Measurements from ENCODE around the gene UBAP2L. TPM values are rescaled to one million over a fixed set of nuclear protein-coding genes. Genes with fewer than 3 reads are reported as not detected.

UBAP2L gene
- total and polyA plus RNA-seq, 9 donors = 45.5 to 172 (median 133) TPM

DNA sequence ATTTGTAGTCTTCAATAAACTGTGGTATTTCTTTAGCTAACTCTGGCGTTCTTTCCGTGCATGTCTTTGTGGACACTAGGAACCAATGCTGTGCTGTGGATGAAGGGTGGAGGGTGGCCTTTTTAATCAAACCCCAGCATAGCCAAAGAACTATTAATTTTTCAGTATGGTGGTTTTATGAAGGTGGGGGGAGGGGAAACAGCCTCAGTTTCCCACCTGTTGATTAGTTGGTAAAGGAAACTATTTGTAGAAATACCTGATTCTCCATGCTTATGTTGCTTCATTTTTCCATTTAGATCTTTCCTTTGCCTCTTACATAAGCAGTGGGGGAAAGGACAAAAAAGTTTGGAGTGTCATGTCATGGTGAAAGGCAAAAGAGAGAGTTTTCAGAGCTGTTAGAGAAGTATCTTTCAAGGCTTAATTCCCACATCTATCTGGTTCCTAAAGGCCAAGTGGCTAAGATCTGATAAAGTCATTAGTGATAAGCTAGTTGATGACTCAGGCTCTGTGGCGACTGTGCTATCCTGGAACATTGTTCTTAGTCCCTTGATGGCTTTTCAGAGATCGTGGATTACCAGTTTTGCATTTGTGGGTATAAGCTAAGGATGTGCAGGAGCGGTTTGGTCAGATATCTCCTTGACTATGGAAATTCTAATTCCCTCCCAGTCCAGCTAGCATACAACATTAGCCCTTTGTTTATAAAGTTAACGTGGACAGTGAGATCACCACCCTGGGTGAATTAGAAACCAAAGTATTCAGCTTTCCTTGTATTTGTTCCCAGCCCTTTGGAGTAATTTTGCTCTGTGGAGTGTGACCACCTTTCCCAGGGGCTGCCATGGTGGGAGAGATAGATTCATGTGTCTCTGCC is 42.9 kb downstream of the UBAP2L start:
- TF ChIP-seq, protein P1, sequence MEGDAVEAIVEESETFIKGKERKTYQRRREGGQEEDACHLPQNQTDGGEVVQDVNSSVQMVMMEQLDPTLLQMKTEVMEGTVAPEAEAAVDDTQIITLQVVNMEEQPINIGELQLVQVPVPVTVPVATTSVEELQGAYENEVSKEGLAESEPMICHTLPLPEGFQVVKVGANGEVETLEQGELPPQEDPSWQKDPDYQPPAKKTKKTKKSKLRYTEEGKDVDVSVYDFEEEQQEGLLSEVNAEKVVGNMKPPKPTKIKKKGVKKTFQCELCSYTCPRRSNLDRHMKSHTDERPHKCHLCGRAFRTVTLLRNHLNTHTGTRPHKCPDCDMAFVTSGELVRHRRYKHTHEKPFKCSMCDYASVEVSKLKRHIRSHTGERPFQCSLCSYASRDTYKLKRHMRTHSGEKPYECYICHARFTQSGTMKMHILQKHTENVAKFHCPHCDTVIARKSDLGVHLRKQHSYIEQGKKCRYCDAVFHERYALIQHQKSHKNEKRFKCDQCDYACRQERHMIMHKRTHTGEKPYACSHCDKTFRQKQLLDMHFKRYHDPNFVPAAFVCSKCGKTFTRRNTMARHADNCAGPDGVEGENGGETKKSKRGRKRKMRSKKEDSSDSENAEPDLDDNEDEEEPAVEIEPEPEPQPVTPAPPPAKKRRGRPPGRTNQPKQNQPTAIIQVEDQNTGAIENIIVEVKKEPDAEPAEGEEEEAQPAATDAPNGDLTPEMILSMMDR (IDR thresholded peaks at IDR 0.05) = no peak
- TF ChIP-seq EP300 (IDR thresholded peaks at IDR 0.05) (no peak), POLR2A (IDR thresholded peaks at IDR 0.05) (no peak)
- Histone ChIP-seq H3K4me1 (ENCODE audit: insufficient read depth) (no peaks in the 10 kb centered on the region), H3K4me3 (no peak overlapping the region), H3K36me3 (no peaks in the 10 kb centered on the region), H3K27me3 (no peaks in the 10 kb centered on the region), H3K9me3 (no peaks in the 10 kb centered on the region), H3K27ac (no peak overlapping the region)
- no peak for DNase-seq
- intact Hi-C loops (cut with DNase I) = no loop called here
- 57 to 70% (median 63%) methylated on average over 6 of the region's 6 CpGs for WGBS, 3 donors

DNA sequence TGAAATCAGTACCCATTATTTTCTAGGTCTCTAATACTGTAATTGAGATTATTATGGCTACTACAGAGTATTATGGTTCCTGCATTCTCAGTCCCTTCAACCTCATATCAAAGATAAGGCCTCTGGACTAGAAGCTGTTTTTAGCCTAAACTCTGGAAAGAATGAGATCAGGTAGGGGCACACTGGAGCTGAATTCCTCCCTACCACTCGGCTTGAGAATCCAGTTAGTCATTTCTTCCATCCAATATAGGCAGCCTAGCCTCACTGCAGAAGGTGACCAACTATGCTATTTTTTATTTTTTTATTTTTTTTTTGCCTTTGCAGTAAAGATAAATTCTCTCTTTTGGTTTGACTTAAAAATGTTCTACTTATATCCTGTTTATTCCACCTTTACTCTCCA is 43.7 kb downstream of the UBAP2L start:
- Histone ChIP-seq H3K27ac (no peak overlapping the region), H3K4me3 (no peak overlapping the region), H3K36me3 (no peaks in the 10 kb centered on the region), H3K27me3 (no peaks in the 10 kb centered on the region), H3K4me1 (ENCODE audit: insufficient read depth) (no peaks in the 10 kb centered on the region), H3K9me3 (no peaks in the 10 kb centered on the region)
- 19 to 30% (median 20%) methylated on average over 1 of the region's 1 CpG for WGBS, 3 donors
- no peak for DNase-seq
- intact Hi-C loops (cut with DNase I) = no loop called here
- TF ChIP-seq POLR2A (IDR thresholded peaks at IDR 0.05) (no peak), EP300 (IDR thresholded peaks at IDR 0.05) (no peak)

DNA sequence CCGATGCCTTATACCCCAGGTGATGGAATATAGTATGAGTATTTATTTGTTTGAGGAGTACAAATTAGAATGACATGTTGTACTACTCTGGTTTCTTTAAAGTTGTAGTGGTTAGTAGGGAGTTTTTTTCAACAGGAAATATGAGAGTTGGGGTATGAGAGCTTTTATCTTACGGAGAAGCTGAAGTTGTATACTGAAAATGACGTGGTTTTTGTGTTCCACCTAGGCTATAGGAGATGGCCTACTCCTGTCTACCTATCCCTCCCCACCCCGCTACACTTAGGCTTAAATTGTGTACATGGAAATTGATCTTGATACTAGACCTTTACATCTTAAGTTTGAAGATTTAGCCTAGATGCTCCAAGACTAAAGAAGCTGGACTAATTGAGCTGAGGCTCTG is 44.8 kb downstream of the UBAP2L start:
- intact Hi-C loops (cut with DNase I) = no loop called here
- no peaks in the 10 kb centered on the region for H3K36me3 ChIP-seq

DNA sequence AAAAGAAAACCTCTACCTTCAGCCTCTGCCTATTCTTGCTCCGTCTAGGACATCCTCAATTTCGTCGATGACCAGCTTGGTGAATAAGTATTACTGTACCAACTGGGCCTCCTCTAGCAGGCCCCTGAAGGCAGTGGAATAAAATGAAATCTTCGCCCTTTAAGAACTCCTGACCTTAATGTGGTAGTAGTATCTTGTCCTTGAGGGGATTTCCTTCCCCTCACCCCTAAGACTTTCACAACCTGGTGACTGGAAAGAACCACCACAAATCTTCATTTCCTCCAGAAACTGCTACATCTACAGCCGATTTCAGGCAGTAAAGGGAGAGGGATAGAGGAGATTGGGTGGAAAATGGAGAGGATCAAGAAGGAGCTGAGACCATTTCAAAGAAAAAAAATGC is 50.1 kb downstream of the UBAP2L start:
- no peak overlapping the region for H3K4me3 ChIP-seq
- H3K27ac ChIP-seq = no peak overlapping the region
- no peak for DNase-seq
- H3K9me3 ChIP-seq = no peaks in the 10 kb centered on the region
- H3K36me3 ChIP-seq = no peaks in the 10 kb centered on the region
- peaks cover 2% of the 10 kb centered on the region for H3K4me1 ChIP-seq (ENCODE audit: insufficient read depth)
- TF ChIP-seq, protein P1 (IDR thresholded peaks at IDR 0.05) = no peak
- TF ChIP-seq EP300 (IDR thresholded peaks at IDR 0.05) = no peak
- no peak for TF ChIP-seq POLR2A (IDR thresholded peaks at IDR 0.05)
- WGBS, 3 donors = 79 to 90% (median 86%) methylated on average over 5 of the region's 5 CpGs
- intact Hi-C loops (cut with DNase I) = loop anchor here in 1 of 4 donors (5.0 kb wide), 1 partner anchor 51 kb away; the partner anchor contains the start of gene AQP10
- H3K27me3 ChIP-seq = no peaks in the 10 kb centered on the region

More for the DNA sequence above, 44.8 kb downstream of the UBAP2L start:
- Histone ChIP-seq H3K27me3 (no peaks in the 10 kb centered on the region), H3K4me3 (no peak overlapping the region), H3K9me3 (no peaks in the 10 kb centered on the region), H3K27ac (no peak overlapping the region), H3K4me1 (ENCODE audit: insufficient read depth) (no peaks in the 10 kb centered on the region)
- TF ChIP-seq POLR2A (IDR thresholded peaks at IDR 0.05) = no peak
- no peak for TF ChIP-seq EP300 (IDR thresholded peaks at IDR 0.05)
- TF ChIP-seq, protein P1 (IDR thresholded peaks at IDR 0.05) = no peak
- 68 to 91% (median 68%) methylated on average over 4 of the region's 4 CpGs for WGBS, 3 donors
- no peak for DNase-seq
